HG03521 (cell line): ENCODE data around the gene PLXNA3.

Experiments used
- ATAC-seq: cut with Tn5 transposase; IDR thresholded peaks from one replicate; pipeline ENCODE4 v1.9.1; 2021; ENCODE audit warnings: mild to moderate bottlenecking, moderate library complexity; ENCODE audit not compliant: unreplicated experiment

Gene PLXNA3

GRCh38 chrX:154458116-154458953 lies at the start of gene PLXNA3:
PLXNA3 (plus strand) TSS chrX:154458281; CDS start chrX:154460184, 1,903 bp downstream.
- peak; percentile 46 for ATAC-seq

- ATAC-seq: no peak
These were observed 49.3 kb upstream of the PLXNA3 start for GRCh38 chrX:154408659-154409221.

GRCh38 chrX:154409222-154409871 lies 48.7 kb upstream of the PLXNA3 start, which contains the start of gene DNASE1L1:
DNASE1L1 (minus strand) TSS chrX:154409254; CDS start chrX:154405568, 3,686 bp downstream.
- ATAC-seq: no peak

GRCh38 chrX:154411981-154412340 lies 46.1 kb upstream of the PLXNA3 start:
- ATAC-seq: peak; percentile 51

- ATAC-seq: no peak
These were observed 45.6 kb upstream of the PLXNA3 start for GRCh38 chrX:154412468-154412867.

- ATAC-seq: no peak
These were observed 44.9 kb upstream of the PLXNA3 start for GRCh38 chrX:154413142-154413541.

- no peak for ATAC-seq
These were observed 40.9 kb upstream of the PLXNA3 start for GRCh38 chrX:154417157-154417556.

GRCh38 chrX:154419189-154419588 lies 38.9 kb upstream of the PLXNA3 start:
- ATAC-seq: no peak

GRCh38 chrX:154419688-154420401 lies 38.2 kb upstream of the PLXNA3 start:
- ATAC-seq: no peak

GRCh38 chrX:154420402-154420756 lies 37.7 kb upstream of the PLXNA3 start:
- ATAC-seq: no peak

- no peak for ATAC-seq
These were observed 30.9 kb upstream of the PLXNA3 start for GRCh38 chrX:154426916-154427770.

GRCh38 chrX:154428176-154429171 lies 29.6 kb upstream of the PLXNA3 start, which contains the start of gene ATP6AP1:
ATP6AP1 (plus strand) TSS chrX:154428677; CDS start chrX:154428693, 16 bp downstream.
- ATAC-seq: peak; percentile 99

GRCh38 chrX:154429711-154430110 lies 28.4 kb upstream of the PLXNA3 start:
- ATAC-seq: no peak

- no peak for ATAC-seq
These were observed 27.6 kb upstream of the PLXNA3 start for GRCh38 chrX:154430479-154430878.

- ATAC-seq: no peak
These were observed 27.2 kb upstream of the PLXNA3 start for GRCh38 chrX:154430916-154431315.

GRCh38 chrX:154431341-154431740 lies 26.7 kb upstream of the PLXNA3 start:
- ATAC-seq: no peak

- ATAC-seq: no peak
These were observed 25.9 kb upstream of the PLXNA3 start for GRCh38 chrX:154432210-154432609.

- no peak for ATAC-seq
These were observed 24.5 kb upstream of the PLXNA3 start for GRCh38 chrX:154433605-154434004.
